ENCODE measurements around the gene ZBTB7C.

The ZBTB7C gene

DNA sequence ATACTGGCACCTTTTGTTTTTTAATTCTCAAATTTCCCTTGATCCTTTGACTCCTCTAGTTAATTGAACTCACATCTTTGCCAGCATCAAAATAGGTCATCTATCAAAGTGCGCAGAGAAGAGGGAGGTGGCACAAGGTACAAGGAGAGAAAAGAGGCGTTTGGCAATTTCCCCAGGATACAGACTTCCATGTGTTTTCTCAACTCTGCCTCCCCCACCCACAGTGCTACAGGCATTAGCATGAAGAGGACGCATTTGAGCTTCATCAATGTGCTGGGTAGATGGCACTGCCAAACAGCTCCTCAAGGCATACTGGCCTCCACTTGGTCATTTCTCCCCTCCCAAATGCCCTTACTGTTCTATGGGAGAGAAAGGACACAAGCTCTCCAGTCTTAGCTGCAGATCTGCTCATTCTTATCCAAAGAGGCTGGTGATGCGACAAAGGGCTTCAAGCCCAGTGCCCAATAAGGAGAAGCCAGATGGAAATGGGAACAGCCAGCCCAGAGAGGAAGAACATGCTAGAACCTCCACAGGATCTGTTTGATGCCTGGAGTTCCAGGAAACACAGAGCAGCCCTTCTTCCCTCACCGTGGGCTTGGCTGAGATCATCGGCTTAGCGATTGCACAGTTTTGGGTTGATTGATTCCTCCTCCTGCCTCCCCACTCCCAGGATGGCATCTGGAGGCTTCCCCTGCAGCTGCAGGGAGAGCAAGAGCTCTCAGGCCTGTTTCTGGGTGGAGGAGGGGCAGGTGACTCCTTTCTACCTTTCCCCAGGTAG is 334.1 kb downstream of the ZBTB7C start:
- no peak overlapping the region for H3K4me3 ChIP-seq (ENCODE audit: low read depth, low read length)

DNA sequence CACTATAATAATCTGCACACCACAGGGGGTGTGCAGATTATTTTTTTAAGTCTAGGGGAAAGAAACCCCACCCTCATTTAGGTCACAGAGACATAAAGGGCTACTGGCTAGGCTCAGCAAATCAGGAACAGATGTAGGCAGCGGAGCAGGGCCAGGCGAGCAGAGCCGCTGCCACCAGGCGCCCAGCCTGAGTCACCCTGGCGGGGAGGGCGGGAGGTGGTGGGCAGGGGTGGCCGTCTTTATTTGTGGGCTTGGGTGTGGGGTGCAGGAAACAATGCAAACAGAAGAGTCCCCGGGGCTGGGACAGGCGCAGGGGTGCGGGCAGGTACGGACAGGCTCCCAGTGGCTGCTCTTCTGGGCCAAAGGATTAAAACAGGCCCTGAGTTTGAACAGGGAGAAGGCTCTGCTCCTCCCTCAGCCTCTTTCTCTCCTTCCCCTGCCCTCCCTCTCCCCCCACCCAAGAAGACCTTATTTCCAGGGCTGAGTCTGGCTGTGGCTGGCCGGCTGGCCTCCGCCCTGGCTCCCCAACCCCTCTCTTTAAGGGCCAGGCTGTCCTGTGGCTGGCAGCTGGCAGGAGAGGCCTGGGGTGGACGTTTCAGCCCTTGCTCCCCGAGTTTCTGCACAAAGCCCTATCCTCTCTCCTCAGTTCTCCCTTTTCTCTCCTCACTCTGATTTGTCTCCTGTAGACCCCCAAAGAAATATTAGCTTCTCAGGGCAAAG is 335.8 kb downstream of the ZBTB7C start:
- no peak overlapping the region for H3K4me3 ChIP-seq (ENCODE audit: low read depth, low read length)

DNA sequence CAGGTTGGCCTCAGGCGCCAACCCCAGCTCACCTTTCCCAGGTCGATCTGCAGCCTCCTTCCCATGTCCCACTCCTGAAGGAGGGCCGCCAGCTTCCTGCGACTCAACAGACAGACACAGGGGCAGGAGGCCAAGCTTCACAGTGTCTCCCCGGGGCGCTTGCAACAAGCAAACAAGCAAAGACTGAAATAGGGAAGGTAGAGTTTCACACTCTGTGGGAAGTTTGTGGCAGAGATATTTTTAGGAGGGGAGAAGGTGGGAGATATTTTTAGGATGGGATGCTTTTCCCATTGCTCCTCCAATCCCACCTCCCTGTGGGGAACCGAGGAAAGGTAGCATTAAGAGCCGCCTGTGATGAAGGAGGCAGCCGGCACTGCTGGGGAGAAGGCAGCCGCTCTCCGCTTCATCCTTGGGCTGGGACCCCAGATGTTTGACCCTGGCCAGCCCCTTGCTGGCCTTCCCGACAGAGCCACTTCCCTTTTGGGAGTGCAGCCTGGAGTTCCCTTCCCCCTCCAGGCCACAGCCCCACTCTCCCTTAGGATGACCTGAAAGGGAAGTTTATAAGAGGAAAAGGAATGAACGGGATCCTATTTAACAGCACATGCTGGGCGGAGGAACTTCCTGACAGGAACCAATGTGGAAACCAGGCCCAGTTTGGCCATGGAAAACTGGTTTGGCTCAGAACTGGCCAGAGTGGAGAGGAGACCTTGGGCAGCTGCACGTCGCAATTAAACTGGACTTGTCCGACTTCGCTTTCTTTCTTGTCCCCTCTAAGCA is 336.6 kb downstream of the ZBTB7C start:
- no peak overlapping the region for H3K4me3 ChIP-seq (ENCODE audit: low read depth, low read length)

DNA sequence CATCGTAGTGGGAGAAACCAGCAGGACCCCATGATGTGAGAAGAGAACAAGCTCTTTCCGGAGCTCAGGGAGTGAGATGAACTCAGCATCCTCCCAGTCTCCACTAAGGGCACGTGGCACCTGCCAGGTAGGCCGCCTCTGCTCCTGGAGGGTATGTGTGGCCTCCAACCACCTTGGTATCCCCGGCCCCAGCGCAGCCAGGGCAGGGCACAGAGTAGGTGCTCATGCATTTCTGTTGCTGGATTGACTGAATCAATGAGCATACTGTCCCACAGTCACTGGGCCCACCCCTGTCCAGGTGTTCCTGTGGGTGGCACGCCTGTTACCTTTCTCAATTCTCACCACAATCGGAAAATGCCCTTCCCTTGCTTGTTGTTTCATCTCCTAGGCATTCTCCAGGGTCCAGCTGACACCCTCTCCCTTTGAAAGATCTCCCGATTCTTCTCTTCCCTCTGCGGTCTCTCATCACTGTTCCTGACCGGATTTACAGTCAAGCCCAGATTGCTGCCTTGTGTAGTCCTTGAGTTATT is 340.2 kb downstream of the ZBTB7C start:
- H3K4me3 ChIP-seq (ENCODE audit: low read depth, low read length) = no peak overlapping the region

DNA sequence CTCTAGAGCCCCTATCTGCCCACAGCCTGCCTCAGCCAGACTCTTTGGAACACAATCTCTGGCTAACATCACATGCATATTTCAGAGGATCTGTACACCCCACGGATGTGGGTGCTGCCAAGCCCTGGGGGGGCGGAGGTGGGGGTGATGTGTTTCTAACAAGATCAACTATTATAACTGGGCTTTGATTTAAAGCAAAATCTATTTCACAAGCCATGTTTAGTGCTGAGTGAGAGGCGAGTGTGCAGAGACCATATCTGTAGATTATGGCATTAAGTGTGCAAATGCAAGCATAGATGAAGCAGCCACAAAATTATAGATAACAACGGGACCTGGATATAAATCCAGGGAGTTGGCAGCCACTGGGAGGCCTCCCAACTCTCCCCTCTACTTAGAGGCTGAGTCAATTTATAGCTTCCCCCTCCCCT is 342.9 kb downstream of the ZBTB7C start:
- no peak overlapping the region for H3K4me3 ChIP-seq (ENCODE audit: low read depth, low read length)

DNA sequence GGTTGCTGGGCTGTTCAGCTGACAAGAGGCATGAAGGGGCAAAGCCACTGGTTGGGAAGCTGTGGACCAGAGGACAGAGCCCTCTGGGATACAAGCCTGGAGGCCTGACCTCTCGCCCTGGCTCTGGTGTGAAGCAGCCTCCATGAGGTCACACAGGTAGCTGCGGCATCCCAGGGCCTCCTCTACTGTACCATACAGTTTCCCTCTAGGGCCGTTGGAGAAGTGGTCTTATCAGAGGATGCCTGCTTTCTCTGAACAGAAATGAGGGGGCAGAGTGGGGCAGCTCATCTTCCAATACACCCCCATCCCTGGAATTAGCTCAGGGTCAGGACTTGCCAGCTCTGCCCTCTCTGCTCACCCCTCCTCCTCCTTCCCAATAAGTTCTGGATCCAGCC is 343.6 kb downstream of the ZBTB7C start:
- no peak overlapping the region for H3K4me3 ChIP-seq (ENCODE audit: low read depth, low read length)

DNA sequence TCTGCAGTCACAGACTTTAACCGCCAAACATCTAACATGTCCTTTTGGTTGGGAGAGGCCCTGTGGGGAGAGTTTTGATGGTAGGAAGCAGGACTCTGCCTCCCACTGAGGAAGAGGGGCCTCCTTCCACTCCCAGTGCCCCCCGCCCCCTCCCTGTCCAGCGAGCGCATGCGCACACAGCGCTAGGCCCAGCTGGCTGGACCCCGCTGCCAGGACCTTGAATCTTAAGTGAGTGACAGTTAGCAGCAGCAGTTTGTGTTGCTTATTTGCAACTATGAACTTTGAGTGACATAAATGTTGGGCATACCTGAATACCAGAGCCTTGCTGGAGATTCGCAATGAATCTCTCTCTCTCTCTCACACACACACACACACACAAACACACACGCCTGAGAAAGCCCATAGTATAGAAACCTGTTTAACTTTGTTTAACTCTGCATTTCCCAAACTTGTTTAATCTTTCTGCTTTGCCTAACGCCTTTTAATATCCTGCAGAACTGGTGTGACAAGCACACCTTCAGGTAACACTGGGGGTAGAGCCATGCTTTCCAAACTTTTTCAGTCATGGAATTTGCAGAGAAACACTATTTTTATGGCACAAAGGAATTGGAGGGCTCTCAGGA is 344.1 kb downstream of the ZBTB7C start:
- H3K4me3 ChIP-seq (ENCODE audit: low read depth, low read length) = no peak overlapping the region

DNA sequence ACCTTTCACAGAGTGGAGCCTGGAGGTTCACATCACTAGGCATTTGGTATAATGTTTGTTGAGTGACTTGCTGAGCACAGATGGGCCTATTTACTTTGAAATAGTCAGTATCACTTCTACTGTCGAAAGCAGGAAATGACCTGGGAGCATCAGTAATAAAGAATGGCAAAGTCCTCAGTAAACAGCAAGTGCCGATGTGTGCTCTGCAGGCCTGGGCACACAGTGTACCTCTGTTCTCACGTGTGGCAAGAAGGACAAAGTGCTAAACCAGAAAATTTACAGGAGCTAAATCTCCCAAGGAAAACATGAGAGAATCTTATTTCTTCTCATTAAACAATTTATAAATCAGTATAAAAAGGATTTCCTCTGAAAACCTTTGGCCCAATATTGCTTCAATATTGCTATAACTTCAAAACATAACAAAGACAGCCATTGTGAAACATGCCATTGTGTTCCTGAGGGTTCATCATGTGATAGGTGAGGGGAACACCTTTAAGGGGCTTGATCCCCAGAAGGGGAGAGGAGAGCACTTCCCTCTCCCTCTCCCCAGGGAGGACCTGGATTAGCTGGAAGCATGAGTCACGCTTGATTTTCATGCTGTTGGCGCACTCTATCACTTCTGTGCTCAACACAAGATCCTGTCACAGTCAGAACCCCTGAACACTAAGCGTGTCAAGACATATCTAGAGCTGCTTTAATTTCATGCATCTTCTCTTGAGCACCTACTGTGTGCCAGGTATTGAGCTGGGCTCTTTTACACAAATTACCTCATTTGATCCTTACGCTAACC is 347.2 kb downstream of the ZBTB7C start:
- no peak overlapping the region for H3K4me3 ChIP-seq (ENCODE audit: low read depth, low read length)

DNA sequence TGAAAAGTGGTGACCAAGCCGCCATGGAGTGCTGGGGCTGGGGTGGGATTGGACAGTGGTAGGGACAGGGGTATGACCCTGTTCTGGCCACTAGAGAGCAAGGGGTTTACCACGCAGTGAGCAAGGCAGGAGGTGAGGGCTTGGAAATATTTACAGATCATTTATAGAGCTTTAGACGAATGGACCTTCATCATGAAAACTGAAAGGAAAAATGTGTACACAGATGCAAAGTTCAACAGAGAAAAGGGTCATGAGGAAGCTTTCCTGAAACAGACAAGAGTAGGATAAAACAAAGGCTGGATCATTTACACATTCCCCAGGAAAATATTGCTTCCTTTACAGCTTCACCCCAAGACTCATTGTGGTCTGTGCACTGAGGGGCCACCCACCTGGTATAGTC is 348.2 kb downstream of the ZBTB7C start:
- no peak overlapping the region for H3K4me3 ChIP-seq (ENCODE audit: low read depth, low read length)

DNA sequence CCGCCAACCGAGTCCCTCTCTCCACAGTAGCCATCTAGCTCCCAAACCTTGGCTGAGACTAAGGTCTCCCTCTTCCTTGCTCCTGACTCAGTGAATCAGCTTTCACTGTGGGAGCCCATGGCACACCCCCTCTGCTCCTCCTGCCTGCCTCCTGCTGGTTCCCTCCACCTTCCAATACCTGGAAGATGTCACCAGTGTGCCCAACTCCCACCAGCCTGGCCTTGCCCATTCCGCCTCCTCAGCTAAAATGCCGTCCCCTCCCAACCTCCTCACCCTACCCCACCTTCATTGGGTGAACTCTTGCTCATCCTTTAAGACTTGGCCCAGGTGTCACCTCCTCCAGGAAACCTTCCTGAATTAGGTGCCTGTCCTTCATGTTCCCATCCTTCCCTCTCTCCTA is 348.8 kb downstream of the ZBTB7C start:
- no peak overlapping the region for H3K4me3 ChIP-seq (ENCODE audit: low read depth, low read length)

DNA sequence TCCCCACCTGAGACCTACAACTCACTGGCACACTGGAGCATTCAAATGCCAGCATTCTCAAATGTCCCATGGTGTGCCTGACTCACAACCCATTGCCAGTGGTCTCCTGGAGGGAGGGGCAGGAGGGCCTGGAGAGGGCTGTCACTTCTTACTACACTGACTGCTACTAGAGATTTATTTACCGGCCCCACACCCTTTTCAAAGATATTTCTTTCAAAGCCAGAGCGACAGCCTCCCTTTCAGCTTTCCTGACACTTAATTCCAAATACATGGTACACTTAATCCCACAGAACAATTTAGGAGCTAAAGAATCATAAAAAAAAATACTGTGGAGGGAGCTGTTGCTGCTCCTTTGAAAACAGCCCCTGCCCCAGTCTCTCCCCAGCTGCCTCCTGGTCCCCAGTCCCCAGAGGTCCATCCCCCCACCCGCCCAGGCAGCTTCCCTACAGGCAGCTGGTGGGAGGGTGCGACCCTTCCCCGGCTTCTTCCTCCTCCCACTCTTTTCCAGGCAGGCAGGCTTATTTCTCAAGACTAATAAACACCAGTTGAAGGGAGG is 349.6 kb downstream of the ZBTB7C start:
- H3K4me3 ChIP-seq (ENCODE audit: low read depth, low read length) = no peak overlapping the region

DNA sequence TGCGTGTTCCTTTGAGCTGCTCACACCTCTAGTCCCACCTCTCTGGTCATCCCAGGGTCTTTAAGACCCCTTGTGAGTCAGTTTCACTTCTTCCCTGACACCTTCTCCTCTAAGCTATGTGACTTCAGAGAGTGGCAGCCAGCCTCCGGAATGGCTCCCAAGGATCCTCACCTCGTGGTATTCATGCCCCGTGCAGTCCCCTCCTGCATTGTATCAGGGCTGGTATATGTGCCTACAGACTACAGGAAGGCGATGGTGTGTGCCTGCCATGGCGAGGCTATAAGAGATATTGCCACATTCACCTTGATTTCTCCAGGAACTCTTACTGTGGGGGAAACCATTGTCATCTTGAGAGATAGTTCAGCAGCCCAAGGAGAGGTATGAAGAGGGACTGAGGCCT is 350.7 kb downstream of the ZBTB7C start:
- no peak overlapping the region for H3K4me3 ChIP-seq (ENCODE audit: low read depth, low read length)

DNA sequence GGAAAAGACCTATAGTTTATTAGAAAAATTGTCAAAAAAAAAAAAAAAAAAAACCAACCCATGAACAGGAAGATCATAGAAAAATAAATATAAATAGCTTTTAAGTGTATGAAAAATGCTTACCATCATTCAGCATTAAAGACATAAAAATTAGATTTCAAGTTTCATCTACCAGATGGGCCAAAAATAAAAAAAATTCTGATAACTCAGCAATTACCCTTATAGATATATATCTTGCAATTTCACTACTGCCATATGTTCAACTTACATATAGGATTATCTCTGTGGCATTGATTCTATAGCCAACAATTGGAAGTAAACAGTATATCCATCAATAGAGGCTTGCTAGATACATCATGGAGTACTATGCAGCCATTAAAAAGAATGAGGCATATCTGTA is 352.2 kb downstream of the ZBTB7C start:
- no peak overlapping the region for H3K4me3 ChIP-seq (ENCODE audit: low read depth, low read length)

DNA sequence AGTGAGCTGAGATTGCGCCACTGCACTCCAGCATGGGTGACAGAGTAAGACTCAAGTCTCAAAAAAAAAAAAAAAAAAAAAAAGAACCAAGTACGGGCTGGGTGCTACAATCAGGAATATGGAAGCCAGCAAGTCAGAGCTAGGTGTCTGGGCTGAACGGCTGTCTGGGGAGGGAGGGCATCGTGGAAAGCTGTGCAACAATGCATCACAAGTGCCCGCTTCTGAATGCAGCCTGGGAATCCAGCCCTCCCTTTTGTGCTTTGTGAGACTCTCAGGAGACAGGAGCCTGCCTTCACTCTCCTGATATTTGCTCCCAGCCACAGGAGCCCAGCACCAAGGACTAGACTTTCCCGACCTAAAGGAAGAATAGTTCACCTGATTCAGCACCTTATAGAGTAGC is 353.8 kb downstream of the ZBTB7C start:
- no peak overlapping the region for H3K4me3 ChIP-seq (ENCODE audit: low read depth, low read length)

DNA sequence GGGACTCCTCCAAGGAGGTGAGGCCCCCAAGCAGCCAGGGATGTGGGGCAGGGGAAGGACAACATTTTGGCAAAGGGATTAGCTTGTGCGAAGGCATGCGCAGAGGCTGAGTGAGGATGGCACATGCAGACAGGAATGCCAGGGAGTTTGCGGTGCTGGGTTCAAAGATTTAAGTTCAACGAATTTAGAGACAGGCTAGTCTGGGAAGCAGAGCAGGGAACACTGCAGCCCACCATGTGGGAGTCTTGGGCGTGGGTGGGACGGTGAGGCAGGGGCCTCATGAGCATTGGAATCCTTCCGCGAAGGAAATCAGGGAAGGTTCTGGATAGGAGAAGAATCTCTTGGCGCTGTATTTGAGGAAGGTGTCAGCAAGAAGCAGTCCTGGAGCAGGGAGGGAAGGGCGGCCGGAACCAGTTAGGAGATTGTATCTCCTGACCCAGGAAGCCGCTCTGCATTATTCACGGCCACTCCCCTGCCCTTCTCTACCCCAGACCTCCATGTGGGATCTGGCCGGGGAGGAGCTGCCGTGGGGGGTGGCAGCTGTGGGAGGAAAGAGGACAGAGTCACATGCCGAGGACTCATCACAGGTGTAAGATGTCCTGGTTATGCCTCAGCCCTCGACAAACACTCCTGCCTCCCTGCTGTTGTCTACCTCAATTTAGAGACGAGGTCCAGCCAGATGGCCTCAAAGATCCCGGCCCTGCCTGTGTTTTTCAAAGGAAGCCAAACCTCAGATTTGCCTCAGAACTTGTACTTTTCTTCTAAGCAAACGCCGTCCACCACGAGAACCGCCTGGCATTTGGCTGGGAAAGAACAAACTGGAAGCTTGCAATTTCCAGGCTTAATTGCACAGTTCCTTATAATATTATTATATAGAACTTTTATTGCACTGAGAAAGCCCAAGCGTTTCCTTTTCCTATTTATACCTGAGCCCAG is 355.0 kb downstream of the ZBTB7C start:
- H3K4me3 ChIP-seq (ENCODE audit: low read depth, low read length) = no peak overlapping the region

DNA sequence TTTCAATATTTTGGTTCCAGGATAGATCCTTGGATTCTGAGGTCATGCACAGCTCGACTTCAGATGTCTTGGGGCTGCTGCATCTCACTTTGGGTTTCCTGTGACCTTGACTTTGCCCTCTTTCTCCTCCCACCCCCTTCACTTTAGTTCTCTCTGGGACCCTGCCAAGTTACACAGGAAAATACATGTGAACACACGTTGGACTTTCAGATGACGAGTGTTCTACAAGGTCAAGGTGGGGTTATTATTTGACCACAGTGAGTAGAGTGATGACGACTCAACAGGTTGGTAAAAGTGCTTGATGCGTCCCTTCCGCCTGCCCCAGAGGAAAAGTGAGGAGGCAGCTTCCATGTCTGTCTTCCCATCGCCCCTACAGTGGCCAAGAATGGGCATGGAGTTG is 356.3 kb downstream of the ZBTB7C start:
- no peak overlapping the region for H3K4me3 ChIP-seq (ENCODE audit: low read depth, low read length)

DNA sequence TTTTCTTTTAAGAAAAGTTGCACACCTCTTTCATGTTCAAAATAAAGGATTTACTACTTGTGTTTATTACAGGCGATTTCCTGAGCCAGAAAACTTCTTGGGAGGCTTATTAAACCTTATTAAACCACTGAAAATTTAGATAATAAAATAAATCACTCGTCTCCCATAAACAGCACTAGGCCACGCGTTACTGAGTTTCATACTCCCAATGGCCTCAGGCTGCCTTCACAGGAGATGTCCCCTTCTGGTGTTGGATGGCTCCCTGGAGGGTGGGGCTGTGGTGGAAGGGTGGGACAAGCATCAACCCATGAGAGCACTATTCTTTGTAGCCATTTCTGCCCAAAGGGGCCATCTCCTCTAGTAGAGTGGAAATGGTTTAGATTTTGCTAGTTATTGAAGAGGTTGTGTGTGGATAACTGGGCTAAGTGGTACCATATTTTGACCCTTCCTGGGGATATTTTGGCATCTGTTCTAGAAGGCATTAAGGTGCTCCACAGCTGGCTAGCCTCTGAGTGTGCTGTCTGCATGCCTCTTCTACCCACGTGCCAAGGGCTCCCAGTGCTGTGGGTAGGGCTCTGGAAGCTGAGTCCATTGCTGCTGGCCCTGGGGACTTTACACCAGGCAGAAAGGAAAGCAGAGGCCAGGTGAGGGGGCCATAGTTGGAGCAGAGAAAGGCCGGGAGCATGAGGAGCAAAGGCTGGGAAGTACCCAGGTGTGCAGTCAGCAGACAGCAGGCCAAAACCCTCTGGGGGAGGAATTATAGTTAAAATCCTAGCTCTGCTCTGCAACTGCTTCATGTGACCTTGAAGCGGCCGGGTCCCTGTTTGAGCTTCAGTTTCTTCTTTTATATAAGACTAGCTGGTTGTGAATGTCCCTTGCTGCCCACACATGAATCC is 357.0 kb downstream of the ZBTB7C start:
- no peak overlapping the region for H3K4me3 ChIP-seq (ENCODE audit: low read depth, low read length)

DNA sequence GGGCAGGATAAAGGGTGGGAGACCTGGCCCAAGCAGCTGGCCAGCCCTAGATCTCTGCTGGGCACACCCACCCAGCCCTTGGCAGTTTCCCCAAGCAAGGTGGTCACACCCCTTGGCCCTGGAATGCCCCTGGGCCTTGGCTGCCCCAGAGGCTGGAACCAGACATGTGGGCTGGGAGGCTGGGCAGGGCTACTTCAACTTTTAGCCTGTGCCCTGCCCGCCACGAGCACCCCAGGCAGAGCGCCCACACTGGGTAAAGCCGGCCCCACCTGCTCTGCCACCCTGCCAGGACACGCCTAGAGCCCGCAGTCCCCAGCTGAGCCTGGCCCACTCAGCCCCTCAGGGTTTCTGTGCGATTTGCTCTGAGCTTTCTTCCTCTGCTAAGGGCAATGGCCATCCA is 359.0 kb downstream of the ZBTB7C start:
- H3K4me3 ChIP-seq (ENCODE audit: low read depth, low read length) = no peak overlapping the region

All from iPS-11a (cell line).